Stimulated activated CD4-positive, alpha-beta T cell treated with anti-CD3 and anti-CD28 coated beads, TNF-alpha, amount 100 ng/mL, for 1 hour (primary cell): ENCODE results near the gene TRDN.

ENCODE experiments used
- DNase-seq, 3 donors: peaks; one replicate each; pipeline ENCODE4 v3.0.0-alpha.2; 2020; ENCODE audit warnings: low read depth in 3 of 3, low spot score in 1 of 3

The TRDN gene

GRCh38 chr6:123418071-123418470 lies 218.7 kb downstream of the TRDN start:
- no peak for DNase-seq

GRCh38 chr6:123417535-123417934 lies 219.2 kb downstream of the TRDN start:
- DNase-seq, result no peak

- no peak for DNase-seq
Observed at GRCh38 chr6:123415844-123416468, 220.8 kb downstream of the TRDN start.

GRCh38 chr6:123404975-123405374 lies 231.8 kb downstream of the TRDN start:
- DNase-seq, result no peak

- DNase-seq, result no peak
Observed at GRCh38 chr6:123402052-123402451, 234.7 kb downstream of the TRDN start.

GRCh38 chr6:123398072-123398471 lies 238.7 kb downstream of the TRDN start:
- no peak for DNase-seq

- no peak for DNase-seq
Observed at GRCh38 chr6:123393331-123393730, 243.4 kb downstream of the TRDN start.

- DNase-seq, result no peak
Observed at GRCh38 chr6:123383718-123384117, 253.0 kb downstream of the TRDN start.

- DNase-seq, result no peak
Observed at GRCh38 chr6:123380257-123380656, 256.5 kb downstream of the TRDN start.

- no peak for DNase-seq
Observed at GRCh38 chr6:123372737-123373136, 264.0 kb downstream of the TRDN start.

GRCh38 chr6:123363912-123364311 lies 272.8 kb downstream of the TRDN start:
- no peak for DNase-seq

- DNase-seq, result no peak
Observed at GRCh38 chr6:123360359-123360758, 276.4 kb downstream of the TRDN start.

GRCh38 chr6:123352705-123353104 lies 284.0 kb downstream of the TRDN start:
- no peak for DNase-seq

GRCh38 chr6:123352279-123352678 lies 284.5 kb downstream of the TRDN start:
- no peak for DNase-seq

- no peak for DNase-seq
Observed at GRCh38 chr6:123343836-123344235, 292.9 kb downstream of the TRDN start.

GRCh38 chr6:123338394-123338793 lies 298.4 kb downstream of the TRDN start:
- DNase-seq, result no peak

- DNase-seq, result no peak
Observed at GRCh38 chr6:123333000-123333756, 303.6 kb downstream of the TRDN start.

GRCh38 chr6:123332070-123332469 lies 304.7 kb downstream of the TRDN start:
- DNase-seq, result no peak

GRCh38 chr6:123329337-123329736 lies 307.4 kb downstream of the TRDN start:
- no peak for DNase-seq

- DNase-seq, result no peak
Observed at GRCh38 chr6:123323452-123324329, 313.1 kb downstream of the TRDN start.

GRCh38 chr6:123321020-123321419 lies 315.7 kb downstream of the TRDN start:
- DNase-seq, result no peak
